Measurements from ENCODE around the gene HIVEP3.

- no peak for TF ChIP-seq CTCF (tag by site-specific recombination; IDR thresholded peaks at IDR 0.05)
- no peak for TF ChIP-seq SCRT1 (tag by site-specific recombination; IDR thresholded peaks at IDR 0.05; ENCODE audit: borderline replicate concordance)
- no peak for TF ChIP-seq ZNF580 (tag by site-specific recombination; IDR thresholded peaks at IDR 0.05)
- no peak for TF ChIP-seq ZNF280D (tag by site-specific recombination; IDR thresholded peaks at IDR 0.05)
- no peak for TF ChIP-seq ZBTB21 (tag by site-specific recombination; IDR thresholded peaks at IDR 0.05)
- no peak for TF ChIP-seq ZNF791 (tag by site-specific recombination; IDR thresholded peaks at IDR 0.05)
- TF ChIP-seq ZNF274 (IDR thresholded peaks at IDR 0.05; ENCODE audit: low read length), result no peak
- no peak for TF ChIP-seq ZNF274 (tag by site-specific recombination; IDR thresholded peaks at IDR 0.05; ENCODE audit: borderline replicate concordance)
- no peak for TF ChIP-seq ZNF473 (tag by site-specific recombination; IDR thresholded peaks at IDR 0.05)
- no peak for TF ChIP-seq MZF1 (tag by site-specific recombination; IDR thresholded peaks at IDR 0.05; ENCODE audit: borderline replicate concordance)
- no peak for TF ChIP-seq ZFP3 (tag by site-specific recombination; IDR thresholded peaks at IDR 0.05; ENCODE audit: low read depth)
- TF ChIP-seq, protein P1, sequence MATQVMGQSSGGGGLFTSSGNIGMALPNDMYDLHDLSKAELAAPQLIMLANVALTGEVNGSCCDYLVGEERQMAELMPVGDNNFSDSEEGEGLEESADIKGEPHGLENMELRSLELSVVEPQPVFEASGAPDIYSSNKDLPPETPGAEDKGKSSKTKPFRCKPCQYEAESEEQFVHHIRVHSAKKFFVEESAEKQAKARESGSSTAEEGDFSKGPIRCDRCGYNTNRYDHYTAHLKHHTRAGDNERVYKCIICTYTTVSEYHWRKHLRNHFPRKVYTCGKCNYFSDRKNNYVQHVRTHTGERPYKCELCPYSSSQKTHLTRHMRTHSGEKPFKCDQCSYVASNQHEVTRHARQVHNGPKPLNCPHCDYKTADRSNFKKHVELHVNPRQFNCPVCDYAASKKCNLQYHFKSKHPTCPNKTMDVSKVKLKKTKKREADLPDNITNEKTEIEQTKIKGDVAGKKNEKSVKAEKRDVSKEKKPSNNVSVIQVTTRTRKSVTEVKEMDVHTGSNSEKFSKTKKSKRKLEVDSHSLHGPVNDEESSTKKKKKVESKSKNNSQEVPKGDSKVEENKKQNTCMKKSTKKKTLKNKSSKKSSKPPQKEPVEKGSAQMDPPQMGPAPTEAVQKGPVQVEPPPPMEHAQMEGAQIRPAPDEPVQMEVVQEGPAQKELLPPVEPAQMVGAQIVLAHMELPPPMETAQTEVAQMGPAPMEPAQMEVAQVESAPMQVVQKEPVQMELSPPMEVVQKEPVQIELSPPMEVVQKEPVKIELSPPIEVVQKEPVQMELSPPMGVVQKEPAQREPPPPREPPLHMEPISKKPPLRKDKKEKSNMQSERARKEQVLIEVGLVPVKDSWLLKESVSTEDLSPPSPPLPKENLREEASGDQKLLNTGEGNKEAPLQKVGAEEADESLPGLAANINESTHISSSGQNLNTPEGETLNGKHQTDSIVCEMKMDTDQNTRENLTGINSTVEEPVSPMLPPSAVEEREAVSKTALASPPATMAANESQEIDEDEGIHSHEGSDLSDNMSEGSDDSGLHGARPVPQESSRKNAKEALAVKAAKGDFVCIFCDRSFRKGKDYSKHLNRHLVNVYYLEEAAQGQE (tag by site-specific recombination; IDR thresholded peaks at IDR 0.05), result no peak
Observed at GRCh38 chr1:41622402-41622801, 296.3 kb downstream of the HIVEP3 start.

All from HEK293 (cell line).